Measurements from ENCODE around the gene ZNF81. TPM values are rescaled to one million over a fixed set of nuclear protein-coding genes. Genes with fewer than 3 reads are reported as not detected.
"Not testable (repeated sequence)": the region's sequence is repeated elsewhere in the genome, so short reads cannot be mapped to it uniquely, and the experiment has no call there.

The ZNF81 gene
- polyA plus RNA-seq, 1 donor = 3.8 TPM

DNA sequence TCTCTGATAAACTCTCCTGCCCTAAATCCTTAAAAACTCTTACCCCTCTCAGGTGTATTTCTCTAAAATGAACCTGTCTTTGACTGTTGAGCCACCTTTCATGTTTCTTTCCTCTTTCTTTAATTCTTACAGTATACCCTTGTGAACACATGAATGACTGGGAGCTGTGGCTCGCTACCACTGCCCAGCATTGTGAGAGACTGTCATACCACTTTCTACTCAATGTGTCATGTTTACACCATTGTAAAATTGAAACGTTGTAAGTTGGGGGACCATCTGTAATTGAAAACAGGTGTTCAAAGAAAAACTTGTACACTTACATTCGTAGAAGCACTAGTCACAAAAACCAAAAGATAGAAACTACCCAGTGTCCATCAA, 100.2 kb downstream of the ZNF81 start:
- no peak for DNase-seq

DNA sequence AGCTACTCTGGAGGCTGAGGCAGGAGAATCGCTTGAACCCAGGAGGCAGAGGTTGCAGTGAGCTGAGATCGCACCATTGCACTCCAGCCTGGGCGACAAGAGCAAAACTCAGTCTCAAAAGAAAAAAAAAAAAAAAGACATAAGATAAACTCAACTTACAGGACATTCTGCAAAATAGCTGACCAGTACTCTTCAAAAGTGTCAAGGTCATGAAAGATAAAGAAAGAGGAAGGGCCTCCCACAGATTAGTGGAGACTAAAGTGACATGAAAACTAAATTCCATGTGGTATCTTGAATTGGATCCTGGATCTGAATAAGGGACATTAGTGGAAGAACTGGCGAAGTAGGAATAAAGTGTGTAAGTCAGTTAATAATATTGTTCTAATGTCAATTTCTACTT, 103.7 kb downstream of the ZNF81 start:
- no peak for DNase-seq

DNA sequence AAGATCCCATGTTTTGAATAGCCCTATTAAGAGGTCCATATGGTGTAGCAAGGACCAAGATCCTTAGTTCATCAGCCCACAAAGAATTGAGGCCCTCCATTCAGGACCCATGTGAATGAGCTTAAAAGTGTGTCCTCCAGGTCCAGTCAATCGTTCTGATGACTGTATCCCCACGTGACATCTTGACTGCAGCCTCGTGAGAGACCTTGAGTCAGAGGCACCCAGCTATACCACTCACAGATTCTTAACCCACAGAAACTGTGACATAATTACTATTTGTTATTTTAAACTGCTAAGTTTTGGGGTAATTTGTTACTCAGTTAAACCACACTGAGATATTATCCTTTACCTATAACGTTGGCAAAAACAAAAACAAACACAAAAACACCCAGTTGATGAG, 104.7 kb downstream of the ZNF81 start:
- DNase-seq = no peak

- DNase-seq = not testable (repeated sequence)
Measured at GRCh38 chrX:47955295-47955694, 118.6 kb downstream of the ZNF81 start.

DNA sequence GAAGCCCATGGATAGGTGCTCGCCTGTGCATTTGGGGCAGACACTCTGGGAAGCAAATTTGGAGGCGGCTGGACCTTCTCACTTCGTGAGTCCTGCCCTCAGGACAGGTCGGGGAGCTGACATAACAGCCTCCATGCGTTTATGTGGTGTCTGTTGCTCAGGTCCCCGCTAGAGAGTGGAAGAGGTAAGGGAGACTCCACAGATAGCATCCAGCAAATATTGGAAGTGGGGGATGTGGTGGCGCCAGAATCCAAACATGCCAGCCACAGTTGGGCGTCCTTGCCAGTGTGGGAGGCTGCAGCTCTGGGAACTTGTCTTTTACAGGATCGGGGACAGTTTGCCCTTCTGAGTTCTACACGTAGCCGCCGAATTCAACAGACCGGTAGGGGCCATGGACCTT, 119.3 kb downstream of the ZNF81 start:
- DNase-seq = no peak

DNA sequence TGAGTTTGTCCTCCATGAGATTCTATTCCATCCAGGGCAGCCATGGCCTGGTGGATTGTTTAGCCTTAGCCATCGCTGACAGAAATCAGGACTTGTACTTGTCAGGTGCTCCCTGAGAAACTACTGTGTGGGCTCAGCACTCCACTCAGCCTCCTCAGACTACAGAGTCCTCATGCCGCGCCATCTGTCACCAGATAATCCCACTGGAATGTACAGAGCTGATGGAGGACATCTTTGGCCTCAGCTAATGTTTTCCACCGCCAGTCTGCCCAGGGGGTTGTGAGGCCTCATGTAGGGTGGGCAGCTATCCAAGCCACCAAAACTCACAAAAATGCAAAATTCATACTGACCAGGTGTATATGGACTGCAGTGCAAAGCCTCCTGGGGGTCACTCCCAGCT, 121.5 kb downstream of the ZNF81 start:
- DNase-seq = not testable (repeated sequence)

DNA sequence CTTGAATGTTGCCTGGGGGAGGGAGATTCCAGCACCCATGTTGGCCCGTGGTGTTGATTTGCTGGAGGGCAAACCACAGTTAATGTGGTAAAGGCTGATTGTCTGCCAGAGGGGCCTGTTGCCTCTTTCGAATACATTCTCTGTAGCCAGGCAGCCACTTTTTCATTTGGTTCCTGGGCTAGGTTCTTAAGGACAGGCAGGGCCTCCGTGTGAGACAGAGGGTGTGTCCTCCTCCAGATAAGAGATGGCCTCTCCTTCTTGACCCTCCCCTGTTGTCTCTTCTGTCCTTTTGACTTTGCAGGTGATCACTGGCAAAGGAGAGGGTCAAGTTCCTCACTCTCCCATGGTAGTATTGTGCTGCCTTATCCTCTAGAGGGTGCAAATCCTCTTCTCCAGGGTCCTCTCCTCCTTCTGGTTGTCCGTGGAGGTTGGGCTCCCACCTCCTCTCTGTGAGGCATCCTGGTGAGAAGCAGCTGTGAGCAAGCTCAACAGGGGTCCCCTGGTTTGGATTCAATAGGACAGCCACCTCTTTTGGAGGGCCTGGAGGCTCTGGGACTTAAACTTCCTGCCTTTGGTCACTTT, 122.2 kb downstream of the ZNF81 start:
- no peak for DNase-seq

DNA sequence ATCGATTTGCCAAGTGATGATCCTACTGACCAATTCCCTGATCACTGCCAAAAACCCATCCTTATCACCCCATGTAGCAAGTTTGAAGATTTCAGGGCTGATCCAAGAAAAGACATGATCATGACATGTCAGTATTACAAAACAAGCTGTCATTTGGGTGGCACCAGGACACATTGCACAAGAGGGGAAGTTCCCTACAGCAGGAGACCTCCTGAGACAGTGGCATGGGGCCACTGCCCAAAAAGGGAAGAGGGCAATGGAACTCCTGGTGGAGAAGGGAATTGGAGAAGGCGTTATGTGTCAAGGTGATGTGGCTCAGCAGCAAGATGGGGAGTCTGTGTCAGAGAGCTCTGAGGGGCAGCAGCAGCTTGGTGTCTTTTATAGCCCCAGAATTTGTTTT, 123.7 kb downstream of the ZNF81 start:
- no peak for DNase-seq

GRCh38 chrX:47961830-47962229, 125.1 kb downstream of the ZNF81 start:
- not testable (repeated sequence) for DNase-seq

GRCh38 chrX:47965526-47965925, 128.8 kb downstream of the ZNF81 start:
- not testable (repeated sequence) for DNase-seq

Other genes with a start within 250 kb of the ZNF81 start
- gene SYN1, start 217.0 kb upstream of the ZNF81 start, polyA plus RNA-seq (ENCODE audit: insufficient read length) = 8.8 TPM
- 1.2 TPM for gene CFP, start 207.0 kb upstream of the ZNF81 start, polyA plus RNA-seq (ENCODE audit: insufficient read length)
- 24.7 TPM for gene ELK1, start 186.3 kb upstream of the ZNF81 start, polyA plus RNA-seq (ENCODE audit: insufficient read length)
- 76.5 TPM for gene UXT, start 177.7 kb upstream of the ZNF81 start, polyA plus RNA-seq (ENCODE audit: insufficient read length)
- 5.3 TPM for gene ZNF182, start 167.1 kb downstream of the ZNF81 start, polyA plus RNA-seq (ENCODE audit: insufficient read length)
- gene SPACA5, start 170.1 kb downstream of the ZNF81 start, polyA plus RNA-seq (ENCODE audit: insufficient read length) = not detected
- gene ZNF630, start 234.7 kb downstream of the ZNF81 start, polyA plus RNA-seq (ENCODE audit: insufficient read length) = 2.4 TPM